ENCODE data around the gene SPEG.
"Not testable (repeated sequence)": the region's sequence is repeated elsewhere in the genome, so short reads cannot be mapped to it uniquely, and the experiment has no call there.

SPEG gene

DNA sequence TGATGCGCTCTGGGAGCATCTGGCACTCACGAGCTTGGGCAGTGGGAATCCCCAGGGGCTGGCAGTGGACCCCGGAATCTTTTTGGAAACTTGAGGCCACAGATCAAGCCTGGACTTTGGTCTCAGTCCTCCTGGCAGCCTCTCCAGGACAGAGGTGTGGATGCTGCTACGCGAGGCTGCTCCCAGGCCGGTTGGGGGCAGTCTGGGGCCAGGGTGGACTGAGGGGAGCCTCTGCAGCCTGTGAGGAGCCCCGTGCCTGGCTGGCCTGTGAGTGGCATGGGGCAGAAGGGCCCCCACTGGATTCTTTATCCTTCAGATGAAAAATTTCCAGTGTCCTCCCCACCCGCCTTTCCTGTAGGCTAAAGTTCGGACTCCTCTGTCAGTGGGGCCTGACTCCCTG is 29.2 kb upstream of the SPEG start:
- no peak for DNase-seq

DNA sequence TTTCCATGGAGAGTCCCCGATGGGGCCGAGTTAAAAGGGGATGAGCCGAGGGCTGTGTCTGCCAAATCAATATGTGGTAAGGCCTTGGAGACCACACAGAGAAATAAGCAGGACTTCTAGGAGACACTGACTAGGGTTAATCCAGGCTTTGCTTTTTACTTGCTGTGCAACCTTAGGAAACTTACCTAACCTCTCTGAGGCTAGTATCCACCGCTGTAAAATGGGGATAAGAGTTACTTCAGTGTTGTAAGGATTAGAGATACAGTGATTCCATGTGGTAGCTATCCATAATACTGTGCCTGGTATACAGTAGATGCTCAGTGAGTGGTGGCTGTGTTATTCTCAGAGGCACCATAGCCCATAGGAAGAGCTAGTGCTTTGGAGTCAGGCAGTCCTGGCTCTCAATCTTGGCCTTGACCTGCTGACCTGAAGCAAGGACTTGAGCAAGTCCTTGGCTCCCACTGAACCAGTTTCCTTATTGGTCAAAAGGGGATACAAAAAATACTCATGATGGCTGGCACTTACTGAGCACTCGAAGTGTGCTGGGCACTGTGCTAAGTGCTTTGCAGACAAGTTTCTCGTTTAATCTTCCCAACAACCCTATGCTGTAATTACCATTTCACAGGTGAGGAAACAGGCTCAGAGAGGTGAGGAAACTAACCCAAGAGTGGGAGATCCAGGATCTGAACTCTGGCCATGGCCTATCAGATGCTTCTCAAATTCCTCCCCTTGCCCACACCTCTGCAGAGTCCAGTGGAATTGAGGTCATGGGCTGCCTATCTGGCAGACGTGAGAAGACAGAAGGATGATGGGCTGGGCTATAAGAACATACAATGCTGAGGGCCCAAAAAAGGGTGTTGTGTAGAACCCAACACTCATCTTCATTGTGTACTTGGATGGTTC is 28.4 kb upstream of the SPEG start:
- DNase-seq: no peak

DNA sequence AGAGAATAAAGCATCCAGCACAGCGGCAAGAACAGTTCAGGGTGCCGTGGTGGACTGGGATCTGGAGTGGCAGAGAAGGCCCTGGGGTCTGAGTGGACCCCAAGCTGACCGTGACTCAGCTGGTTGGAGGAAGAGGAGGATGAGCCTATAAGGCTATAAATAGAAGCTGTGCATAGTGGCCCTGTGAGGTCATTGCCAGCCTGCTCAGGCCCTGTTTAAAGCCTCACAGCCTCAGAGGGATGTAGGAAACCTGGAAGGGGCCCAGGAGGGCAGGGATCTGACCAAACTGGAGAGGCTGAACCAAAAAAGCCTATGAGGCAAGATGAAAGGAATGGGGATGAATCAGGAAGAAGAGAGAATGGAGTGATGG is 27.8 kb upstream of the SPEG start:
- DNase-seq: no peak

DNA sequence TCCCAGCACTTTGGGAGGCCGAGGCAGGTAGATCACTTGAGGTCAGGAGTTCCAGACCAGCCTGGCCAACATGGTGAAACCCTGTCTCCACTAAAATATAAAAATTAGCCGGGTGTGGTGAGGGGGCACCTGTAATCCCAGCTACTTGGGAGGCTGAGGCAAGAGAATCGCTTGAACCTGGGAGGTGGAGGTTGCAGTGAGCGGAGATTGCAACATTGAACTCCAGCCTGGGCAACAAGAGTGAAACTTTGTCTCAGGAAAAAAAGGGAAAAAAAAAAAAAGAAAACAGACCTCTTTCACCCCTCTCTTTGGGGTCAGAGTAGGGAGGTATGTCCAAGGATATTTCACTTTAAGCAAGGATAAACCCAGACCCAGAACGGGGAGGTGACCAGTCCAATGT is 27.3 kb upstream of the SPEG start:
- DNase-seq: not testable (repeated sequence)

DNA sequence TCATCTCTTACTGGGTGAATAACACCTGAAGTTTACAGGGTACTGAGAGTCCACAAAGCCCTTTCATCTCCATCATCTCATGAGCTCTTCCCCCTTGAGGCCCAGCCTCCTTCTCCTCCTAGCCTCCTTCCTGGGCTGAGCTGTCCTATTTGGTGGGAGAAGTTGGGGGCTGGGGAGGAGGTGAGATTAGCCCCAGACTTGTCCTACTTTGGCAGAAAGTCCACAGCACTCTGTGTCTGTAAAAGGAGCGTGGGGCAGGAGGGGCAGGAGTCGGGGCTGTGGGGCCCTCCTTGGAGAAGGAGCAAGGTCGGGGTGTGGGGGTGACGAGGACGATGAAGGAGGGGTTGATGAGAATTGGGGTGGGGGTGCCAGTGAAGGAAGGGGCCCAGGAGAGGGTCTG is 26.4 kb upstream of the SPEG start:
- no peak for DNase-seq

DNA sequence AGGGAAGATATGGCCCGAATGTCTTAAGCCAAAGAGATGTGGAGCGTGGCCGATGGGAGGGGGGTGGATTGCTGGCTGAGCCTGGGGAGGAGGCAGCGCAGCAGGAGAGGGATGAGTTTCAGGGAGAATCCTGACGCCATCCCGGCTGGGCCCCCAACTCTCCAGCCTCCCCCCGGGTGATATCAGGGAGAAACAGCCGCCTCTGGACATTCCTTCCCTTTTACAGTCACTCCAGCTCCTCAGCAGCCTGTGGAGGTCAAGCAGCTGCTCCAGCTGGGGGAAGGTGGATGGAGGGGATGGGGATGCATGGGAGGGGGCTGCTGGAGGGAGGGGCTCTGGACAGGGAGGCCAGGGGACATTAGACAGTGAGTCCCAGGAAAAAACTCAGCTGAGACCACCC is 26.0 kb upstream of the SPEG start:
- no peak for DNase-seq

DNA sequence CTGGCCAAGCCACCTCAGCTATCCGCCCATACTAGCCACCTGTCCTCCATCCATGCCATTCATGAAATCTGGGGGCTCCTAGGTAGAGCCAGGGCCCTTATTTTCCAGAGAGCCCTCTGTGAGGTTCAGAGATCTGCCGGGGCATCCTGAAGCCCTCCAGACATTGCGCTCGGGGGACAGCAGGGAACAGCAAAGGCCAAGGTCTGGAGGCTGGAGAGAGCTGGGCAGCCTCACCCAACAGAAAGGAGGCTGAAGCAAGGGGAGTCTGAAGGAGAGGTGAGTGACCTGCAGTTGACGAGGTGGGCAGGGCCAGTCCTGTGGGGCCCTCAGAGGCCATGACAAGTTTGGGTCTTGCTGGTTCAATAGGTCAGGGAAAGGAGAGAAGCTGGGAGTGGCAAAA is 25.0 kb upstream of the SPEG start:
- DNase-seq: no peak

DNA sequence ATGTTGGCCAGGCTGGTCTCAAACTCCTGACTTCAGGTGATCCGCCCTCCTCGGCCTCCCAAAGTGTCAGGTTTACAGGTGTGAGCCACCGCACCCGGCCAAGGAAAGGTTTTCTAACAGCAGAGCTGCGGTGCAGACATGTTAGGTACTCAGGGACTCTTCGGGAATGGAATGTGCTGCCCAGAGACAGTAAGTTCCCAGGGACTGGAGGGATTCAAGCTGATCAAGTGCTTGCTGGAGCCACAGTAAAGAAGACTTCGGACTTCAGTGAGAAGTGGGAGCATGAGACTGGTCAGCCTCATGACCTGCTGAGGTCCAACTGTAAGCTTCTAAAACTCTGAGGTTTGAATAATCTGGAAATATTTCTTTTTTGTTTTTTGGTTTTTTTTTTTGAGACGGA is 24.3 kb upstream of the SPEG start:
- no peak for DNase-seq

DNA sequence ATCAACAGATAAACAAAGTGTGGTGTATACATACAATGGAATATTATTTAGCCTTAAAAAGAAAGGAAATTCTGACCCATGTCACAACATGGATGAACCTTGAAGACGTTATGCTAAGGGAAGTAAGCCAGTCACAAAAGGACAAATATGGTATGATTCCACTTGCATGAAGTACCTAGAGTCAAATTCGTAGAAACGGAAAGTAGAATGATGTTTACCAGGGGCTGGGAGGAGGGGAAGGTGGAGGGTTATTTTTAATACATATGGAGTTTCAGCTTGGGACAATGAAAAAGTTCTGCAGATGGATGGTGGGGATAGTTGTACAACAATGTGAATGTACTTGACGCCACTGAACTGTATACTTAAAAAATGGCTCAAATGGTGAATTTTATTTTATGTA is 19.8 kb upstream of the SPEG start:
- DNase-seq: no peak

DNA sequence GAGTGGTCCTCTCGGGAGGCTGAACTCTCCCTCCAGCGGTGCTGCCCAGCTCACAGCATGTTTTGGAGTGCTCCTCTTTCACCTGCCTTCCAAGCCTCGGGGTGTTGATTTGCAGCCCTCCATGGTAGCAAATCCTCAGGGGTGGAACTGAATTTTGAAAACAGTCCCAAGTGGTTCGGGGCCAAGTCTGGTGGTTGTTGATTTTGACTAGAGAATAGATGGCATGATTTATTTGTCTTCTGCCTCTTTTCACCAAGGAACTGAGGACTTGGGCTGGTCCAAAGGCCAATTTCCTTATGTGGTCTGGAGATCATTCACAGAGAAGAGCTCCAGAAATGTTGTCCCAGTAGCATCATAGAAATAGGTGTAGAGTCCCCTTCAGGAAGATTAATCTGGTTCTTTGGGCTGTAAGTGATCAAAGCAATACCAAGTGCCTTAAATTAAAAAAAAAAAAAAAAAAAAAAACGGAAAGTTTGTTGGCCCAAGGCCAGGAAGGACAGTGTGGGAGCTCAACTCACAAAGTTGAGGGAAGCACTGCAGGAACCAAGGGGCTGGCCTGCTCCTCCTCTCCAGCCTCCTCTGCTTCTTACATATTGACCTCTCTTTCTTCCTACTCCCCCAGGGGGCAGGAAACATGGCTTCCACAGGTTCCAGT is 18.9 kb upstream of the SPEG start:
- no peak for DNase-seq

DNA sequence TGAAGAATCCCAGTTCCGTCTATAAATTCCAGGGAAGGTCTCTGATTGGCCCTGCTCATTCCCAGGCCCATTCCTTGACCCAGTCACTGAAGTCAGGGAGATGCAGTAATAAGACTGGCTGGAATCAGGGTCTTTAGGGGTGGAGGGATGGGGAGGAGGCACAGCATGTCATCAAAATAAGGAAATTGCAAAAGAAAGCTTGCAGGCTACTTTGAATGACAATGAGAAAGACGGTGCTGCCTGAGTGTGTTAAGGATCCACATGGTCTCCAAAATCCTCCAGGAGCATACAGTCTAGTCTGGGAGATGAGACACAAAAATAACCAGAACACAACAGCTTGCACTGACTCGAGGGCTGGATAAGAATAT is 18.4 kb upstream of the SPEG start:
- DNase-seq: no peak

DNA sequence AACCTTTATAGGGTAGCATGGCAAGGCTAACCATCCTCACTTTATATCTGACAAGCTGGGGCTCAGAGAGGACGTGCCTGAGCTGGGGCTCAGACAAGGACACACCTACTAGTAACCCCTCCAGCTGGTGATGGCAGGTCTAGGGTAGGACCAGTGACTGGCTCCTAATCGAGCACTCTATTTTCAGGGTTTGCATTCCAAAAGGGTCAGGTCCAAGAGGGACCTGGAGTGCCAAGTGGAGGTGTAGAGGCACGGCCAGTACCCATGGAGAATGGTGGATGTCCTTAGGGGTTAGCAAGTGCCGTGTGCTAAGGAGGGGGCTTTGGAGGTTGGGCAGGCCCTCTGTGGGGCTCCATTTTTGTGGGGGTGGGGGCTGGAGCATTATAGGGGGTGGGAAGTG is 17.7 kb upstream of the SPEG start:
- DNase-seq: no peak

DNA sequence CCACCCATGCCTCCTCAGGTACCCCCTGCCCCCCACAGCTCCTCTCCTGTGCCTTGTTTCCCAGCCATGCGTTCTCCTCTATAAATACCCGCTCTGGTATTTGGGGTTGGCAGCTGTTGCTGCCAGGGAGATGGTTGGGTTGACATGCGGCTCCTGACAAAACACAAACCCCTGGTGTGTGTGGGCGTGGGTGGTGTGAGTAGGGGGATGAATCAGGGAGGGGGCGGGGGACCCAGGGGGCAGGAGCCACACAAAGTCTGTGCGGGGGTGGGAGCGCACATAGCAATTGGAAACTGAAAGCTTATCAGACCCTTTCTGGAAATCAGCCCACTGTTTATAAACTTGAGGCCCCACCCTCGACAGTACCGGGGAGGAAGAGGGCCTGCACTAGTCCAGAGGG is 17.3 kb upstream of the SPEG start:
- no peak for DNase-seq

DNA sequence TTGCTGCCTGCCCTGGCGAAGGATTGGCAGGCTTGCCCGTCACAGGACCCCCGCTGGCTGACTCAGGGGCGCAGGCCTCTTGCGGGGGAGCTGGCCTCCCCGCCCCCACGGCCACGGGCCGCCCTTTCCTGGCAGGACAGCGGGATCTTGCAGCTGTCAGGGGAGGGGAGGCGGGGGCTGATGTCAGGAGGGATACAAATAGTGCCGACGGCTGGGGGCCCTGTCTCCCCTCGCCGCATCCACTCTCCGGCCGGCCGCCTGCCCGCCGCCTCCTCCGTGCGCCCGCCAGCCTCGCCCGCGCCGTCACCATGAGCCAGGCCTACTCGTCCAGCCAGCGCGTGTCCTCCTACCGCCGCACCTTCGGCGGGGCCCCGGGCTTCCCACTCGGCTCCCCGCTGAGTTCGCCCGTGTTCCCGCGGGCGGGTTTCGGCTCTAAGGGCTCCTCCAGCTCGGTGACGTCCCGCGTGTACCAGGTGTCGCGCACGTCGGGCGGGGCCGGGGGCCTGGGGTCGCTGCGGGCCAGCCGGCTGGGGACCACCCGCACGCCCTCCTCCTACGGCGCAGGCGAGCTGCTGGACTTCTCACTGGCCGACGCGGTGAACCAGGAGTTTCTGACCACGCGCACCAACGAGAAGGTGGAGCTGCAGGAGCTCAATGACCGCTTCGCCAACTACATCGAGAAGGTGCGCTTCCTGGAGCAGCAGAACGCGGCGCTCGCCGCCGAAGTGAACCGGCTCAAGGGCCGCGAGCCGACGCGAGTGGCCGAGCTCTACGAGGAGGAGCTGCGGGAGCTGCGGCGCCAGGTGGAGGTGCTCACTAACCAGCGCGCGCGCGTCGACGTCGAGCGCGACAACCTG is 16.3 kb upstream of the SPEG start, which contains the start of gene DES:
Gene DES, plus strand, starts transcription at position 223 of the 857 bp plus-strand sequence. Its CDS starts 86 bp downstream, at position 309.
- DNase-seq: no peak

DNA sequence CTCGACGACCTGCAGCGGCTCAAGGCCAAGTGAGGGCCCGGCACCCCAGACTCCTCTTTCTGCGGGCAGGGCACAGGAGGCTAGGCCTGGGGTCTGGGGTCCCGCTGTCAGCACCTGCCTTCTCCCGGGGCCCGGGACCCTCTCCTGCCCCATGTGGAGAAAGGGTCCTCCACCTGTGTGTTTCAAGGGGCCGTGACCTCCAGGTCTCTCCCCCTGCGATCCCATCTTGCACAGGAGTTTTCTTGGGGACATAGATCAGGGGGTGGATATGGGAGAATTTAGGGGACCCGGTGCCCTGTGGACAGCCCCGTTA is 15.7 kb upstream of the SPEG start:
- no peak for DNase-seq

DNA sequence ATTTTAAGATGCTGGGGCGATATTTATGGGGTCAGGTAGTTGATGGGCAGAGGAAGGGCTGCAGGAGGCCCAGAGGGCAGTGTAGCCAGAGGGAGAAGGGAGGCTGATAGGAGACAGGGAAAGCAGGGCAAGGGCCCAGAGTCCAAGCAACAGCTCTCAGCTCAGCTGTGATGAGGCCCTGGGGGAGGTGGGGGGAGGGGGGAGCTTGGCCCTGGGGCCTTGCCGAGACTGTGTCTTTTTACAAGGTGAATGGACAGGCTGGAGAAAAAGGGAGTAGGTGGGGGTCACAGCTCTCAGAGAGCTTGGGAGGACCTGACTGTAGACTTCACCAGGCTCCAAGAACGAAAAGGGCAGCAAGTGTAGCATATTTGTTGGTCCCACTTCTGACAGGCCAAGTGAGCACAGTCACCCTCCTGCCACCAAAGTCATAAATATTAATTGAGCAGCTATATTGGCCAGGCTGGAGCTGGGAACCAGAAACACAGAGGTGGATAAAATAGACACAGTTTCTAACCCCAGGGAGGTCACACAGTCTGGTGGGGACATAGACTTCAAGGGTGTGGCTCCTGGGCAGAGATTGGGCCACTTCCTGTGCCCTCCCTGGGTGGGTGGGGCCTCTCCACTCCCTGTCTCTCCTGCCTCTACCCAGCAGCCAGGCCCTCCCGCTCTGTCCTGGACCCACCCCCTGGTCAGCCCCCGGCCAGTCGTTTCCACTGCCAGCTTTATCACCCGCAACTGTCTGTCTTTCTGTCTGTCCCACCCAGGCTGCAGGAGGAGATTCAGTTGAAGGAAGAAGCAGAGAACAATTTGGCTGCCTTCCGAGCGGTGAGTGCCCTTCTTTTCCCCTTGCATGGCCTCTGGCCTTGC is 15.1 kb upstream of the SPEG start:
- no peak for DNase-seq

DNA sequence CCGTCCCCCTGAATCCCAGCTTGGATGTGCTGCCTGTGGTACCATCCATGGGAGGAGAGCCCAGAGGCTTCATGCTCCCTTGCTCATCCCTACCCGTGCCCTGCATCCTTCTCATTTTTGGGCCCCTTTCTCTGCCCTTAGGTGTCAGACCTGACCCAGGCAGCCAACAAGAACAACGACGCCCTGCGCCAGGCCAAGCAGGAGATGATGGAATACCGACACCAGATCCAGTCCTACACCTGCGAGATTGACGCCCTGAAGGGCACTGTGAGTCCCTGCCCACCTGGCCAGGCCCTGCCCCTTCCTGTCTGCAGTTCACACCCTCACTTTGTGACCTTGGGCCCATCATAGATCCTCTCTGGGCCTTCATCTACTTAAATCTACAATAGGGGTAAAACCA is 14.0 kb upstream of the SPEG start:
- DNase-seq: no peak

DNA sequence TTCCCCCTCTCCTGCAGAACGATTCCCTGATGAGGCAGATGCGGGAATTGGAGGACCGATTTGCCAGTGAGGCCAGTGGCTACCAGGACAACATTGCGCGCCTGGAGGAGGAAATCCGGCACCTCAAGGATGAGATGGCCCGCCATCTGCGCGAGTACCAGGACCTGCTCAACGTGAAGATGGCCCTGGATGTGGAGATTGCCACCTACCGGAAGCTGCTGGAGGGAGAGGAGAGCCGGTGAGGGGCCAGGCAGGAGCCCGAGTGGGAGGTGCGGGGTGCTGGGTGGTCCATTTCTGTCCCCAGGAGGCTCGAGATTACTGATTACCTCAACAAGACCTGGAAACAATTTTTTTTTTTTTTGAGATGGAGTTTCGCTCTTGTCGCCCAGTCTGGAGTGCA is 13.3 kb upstream of the SPEG start:
- DNase-seq: no peak

DNA sequence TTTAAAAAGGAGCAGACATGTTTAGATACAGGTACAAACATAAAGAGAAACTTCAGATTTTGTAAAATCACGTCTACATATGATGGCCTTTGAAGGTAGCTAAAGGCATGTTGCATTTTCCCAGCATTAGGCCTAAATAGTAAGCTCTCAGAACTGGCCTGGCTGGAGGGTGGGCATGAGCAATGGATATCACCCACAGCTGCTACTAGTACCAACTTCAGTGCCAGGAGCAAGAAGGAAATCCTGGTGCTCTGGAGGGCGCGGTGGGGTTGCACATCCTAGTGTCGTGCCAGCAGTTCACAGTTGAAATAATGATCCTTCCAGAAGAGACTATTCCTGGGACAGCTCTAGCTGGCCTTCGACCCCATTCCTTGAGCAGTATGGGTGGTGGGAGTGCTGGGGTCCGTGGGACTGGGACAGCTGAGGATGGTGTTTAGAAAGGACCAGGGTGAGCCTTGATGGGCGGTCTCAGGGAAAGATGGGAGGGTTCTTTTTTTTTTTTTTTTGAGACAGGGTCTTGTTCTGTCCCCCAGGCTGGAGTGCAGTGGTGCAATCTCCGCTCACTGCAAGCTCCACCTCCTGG is 11.6 kb upstream of the SPEG start:
- no peak for DNase-seq

DNA sequence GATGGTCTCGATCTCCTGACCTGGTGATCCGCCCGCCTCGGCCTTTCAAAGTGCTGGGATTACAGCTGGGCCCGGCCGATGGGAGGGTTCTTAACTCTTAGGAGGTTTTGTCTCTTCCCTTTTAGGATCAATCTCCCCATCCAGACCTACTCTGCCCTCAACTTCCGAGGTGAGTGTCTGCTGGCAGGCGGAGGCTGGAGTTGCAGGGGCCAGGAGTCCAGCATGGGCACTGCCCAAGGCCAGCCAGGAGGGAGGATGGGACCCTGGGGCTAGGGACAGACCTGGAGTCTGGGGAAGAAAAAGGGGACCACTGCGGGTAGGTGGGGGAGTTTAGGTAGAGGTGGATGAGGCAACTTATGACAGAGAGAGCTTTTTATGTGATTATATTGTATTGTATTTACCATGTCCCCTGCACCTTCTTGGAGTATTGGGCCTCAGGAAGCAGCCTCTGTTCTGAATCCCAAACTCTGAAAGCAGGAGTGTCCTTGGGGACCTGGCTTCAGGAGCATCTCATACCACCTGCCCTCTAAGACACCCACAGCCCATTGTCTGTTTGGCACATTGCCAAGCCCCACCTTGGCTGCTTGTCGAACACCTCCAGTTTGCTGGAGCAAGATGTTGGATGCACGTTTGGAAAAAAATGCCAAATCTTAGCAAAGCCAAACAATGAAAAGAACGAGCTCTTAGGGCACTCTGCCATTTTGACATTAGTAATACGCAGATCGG is 10.8 kb upstream of the SPEG start:
- no peak for DNase-seq

DNA sequence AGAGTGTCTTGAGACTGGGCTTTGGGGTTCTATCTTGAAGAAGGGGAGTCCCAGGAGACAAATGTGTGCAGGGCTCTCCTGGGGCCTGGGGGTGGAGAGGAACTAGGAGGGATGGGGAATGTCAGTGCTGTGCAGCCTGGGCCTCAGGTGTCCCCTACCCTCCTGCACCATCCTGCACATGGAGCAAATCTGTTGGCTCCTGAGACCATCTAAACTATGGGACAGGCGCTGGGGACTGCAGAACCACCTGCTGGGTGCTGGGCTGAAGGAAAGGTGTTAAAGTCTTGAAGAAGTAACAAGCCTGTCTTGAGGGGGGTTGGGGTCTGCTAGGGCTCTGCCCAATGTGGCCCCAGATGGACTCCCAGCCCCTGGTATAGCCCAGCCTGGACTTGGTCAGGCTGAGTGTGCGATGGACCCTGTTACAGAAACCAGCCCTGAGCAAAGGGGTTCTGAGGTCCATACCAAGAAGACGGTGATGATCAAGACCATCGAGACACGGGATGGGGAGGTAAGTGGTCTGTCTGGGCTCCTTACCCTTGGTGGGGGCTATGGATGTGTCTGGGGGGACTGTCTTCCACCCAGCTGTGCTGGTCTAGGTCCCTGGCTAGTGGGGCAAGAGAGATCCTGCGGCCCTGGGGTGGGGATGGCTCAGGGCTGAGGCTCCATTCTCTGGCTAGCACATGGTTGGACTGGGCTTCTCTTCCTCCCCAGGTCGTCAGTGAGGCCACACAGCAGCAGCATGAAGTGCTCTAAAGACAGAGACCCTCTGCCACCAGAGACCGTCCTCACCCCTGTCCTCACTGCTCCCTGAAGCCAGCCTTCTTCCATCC is 9.2 kb upstream of the SPEG start:
- DNase-seq: no peak
